Measurements from ENCODE around the gene MYO9B. TPM values are rescaled to one million over a fixed set of nuclear protein-coding genes. Genes with fewer than 3 reads are reported as not detected.
A peak's percentile ranks its signal among the peaks of the same experiment; 100 is the strongest.
"Not testable (repeated sequence)": the region's sequence is repeated elsewhere in the genome, so short reads cannot be mapped to it uniquely, and the experiment has no call there.

MYO9B gene
- total and polyA plus RNA-seq, 11 donors = 24.2 to 89.4 (median 31.3) TPM

DNA sequence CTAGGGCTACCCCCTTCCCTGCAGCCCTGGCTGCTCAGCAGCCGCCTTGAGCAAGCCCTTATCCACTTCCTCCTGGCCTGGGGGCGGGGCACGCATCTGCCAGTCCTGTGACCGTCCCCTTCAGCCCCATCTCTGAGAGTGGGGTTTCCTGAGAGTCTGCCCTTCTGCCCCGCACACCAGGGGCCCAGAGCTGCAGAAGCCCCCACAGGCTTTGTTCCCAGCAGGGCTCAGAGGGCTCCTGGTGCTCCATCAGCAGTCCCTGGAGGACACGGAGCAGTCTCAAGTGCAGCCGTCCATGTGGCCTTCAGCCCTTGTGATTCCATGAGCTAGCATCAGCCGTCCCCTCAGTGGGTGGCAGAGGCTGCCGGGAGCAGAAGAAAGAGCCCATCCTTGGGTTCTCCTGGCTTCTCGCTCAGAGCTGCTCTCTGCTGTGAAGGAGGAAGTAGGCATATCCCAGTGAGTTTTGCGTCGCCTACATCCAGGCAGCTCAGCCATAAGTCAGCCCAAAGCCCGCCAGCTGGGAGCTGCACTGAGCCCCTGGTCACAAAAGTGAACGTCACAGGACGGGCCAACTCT lies 16.3 kb downstream of the MYO9B start:
- DNase-seq (peak; percentile 51 to 81 (median 63)), ATAC-seq (peak in 3 of 4 donors; percentile 33 to 67 (median 60))
- intact Hi-C loops (cut with DNase I) = no loop called here
- WGBS, 4 donors = 70 to 84% (median 75%) methylated on average over 14 to 15 of the region's 15 CpGs
- H3K27me3 ChIP-seq = no peaks in the 10 kb centered on the region
- peaks cover 0 to 15% (median 0%) of the 10 kb centered on the region in 9 donors for H3K36me3 ChIP-seq
- H3K27ac ChIP-seq = peak overlapping the region in 3 of 12 donors; percentile 37 to 87 (median 78)
- H3K9me3 ChIP-seq = no peaks in the 10 kb centered on the region
- H3K4me3 ChIP-seq = peak overlapping the region in 1 of 12 donors; percentile 13
- H3K4me1 ChIP-seq = peaks cover 0 to 76% (median 32%) of the 10 kb centered on the region in 12 donors
- TF ChIP-seq, protein P1, sequence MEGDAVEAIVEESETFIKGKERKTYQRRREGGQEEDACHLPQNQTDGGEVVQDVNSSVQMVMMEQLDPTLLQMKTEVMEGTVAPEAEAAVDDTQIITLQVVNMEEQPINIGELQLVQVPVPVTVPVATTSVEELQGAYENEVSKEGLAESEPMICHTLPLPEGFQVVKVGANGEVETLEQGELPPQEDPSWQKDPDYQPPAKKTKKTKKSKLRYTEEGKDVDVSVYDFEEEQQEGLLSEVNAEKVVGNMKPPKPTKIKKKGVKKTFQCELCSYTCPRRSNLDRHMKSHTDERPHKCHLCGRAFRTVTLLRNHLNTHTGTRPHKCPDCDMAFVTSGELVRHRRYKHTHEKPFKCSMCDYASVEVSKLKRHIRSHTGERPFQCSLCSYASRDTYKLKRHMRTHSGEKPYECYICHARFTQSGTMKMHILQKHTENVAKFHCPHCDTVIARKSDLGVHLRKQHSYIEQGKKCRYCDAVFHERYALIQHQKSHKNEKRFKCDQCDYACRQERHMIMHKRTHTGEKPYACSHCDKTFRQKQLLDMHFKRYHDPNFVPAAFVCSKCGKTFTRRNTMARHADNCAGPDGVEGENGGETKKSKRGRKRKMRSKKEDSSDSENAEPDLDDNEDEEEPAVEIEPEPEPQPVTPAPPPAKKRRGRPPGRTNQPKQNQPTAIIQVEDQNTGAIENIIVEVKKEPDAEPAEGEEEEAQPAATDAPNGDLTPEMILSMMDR (IDR thresholded peaks at IDR 0.05) = no peak
- TF ChIP-seq POLR2A (IDR thresholded peaks at IDR 0.05) = no peak

DNA sequence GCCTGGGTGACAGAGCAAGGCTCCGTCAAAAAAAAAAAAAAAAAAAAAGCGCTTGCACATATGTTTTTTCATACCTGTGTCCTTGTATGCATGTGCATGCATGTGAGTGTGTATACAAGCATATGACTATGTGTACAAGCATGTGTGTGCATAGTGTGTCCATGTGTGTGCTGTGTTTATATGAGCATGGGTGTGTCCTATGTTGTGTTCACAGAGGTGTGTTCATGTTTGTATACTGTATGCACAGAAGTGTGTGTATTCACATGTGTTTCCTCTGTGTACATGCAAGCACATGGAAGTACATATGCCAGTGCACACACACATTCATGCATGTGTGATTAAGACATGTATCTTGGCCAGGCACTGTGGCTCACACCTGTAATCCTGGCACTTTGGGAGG lies 17.1 kb downstream of the MYO9B start:
- DNase-seq (no peak), ATAC-seq (no peak)
- H3K27me3 ChIP-seq = no peaks in the 10 kb centered on the region
- H3K4me1 ChIP-seq = peaks cover 0 to 84% (median 40%) of the 10 kb centered on the region in 12 donors
- TF ChIP-seq, protein P1 (IDR thresholded peaks at IDR 0.05) = no peak
- TF ChIP-seq POLR2A (IDR thresholded peaks at IDR 0.05) = no peak
- H3K36me3 ChIP-seq = peaks cover 0 to 8% (median 0%) of the 10 kb centered on the region in 9 donors
- no peaks in the 10 kb centered on the region for H3K9me3 ChIP-seq
- peak overlapping the region in 1 of 12 donors; percentile 87 for H3K27ac ChIP-seq
- WGBS, 4 donors = 86 to 96% (median 92%) methylated on average over 2 of the region's 2 CpGs
- intact Hi-C loops (cut with DNase I) = no loop called here
- no peak overlapping the region for H3K4me3 ChIP-seq

DNA sequence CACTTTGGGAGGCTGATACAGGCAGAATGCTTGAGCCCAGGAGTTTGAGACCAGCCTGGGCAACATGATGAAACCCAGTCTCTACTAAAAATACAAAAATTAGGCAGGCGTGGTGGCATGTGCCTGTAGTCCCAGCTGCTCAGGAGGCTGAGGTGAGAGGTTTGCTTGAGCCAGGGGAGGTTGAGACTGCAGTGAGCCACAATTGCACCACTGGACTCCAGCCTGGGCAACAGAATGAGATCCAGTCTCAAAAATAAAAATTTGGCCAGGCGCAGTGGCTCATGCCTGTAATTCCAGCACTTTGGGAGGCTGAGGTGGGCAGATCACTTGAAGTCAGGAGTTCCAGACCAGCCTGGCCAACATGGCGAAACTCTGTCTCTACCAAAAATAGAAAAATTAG lies 19.1 kb downstream of the MYO9B start:
- not testable (repeated sequence) for ATAC-seq, H3K9me3 ChIP-seq, H3K4me3 ChIP-seq, DNase-seq, H3K27me3 ChIP-seq
- Histone ChIP-seq H3K4me1 (peaks cover 0 to 77% (median 35%) of the 10 kb centered on the region in 12 donors), H3K27ac (peak overlapping the region in 10 of 12 donors; percentile 43 to 82 (median 67)), H3K36me3 (peaks cover 0 to 12% (median 0%) of the 10 kb centered on the region in 9 donors)
- WGBS, 4 donors = 74 to 90% (median 81%) methylated on average over 3 of the region's 3 CpGs
- intact Hi-C loops (cut with DNase I) = loop anchor here in 1 of 10 donors (5.0 kb wide), 1 partner anchor 43 kb away; no protein-coding TSS in a partner anchor

DNA sequence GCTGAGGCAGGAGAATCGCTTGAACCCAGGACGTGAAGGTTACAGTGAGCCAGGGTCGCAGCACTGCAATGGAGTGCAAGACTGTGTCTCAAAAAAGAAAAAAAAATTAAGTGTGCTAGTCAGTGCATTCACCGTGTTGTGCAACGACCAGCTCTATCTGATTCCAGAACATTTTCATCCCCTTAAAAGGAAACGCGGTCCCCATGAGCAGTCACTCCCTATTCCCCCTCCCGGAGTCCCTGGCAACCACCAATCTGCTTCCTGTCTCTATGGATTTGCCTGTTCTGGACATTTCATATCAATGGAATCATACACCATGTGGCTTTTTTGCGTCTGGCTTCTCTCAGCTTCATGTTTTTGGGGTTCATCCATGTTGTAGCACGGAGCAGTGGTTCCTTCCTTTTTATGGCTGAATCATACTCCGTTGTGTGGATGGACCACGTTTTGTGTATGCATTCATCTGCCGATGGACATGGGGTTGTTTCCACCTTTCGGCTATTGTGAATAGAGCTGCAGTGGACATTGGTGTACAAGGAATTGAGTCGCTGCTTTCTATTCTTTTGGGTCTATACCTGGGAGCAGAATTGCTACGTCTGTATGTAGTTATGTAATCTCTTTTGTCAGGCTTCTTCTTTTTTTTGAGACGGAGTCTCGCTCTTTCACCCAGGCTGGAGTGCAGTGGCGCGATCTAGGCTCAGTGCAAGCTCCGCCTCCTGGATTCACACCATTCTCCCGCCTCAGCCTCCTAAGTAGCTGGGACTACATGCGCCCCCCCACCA lies 19.8 kb downstream of the MYO9B start:
- intact Hi-C loops (cut with DNase I) = loop anchor here in 1 of 10 donors (5.0 kb wide), 1 partner anchor 42 kb away; no protein-coding TSS in a partner anchor
- ATAC-seq (peak; percentile 58 to 87 (median 80)), DNase-seq (peak in 3 of 5 donors; percentile 55 to 73 (median 73))
- Histone ChIP-seq H3K36me3 (peaks cover 0 to 12% (median 0%) of the 10 kb centered on the region in 9 donors), H3K4me1 (peaks cover 0 to 70% (median 32%) of the 10 kb centered on the region in 12 donors), H3K9me3 (no peaks in the 10 kb centered on the region), H3K27me3 (no peaks in the 10 kb centered on the region), H3K27ac (peak overlapping the region in 10 of 12 donors; percentile 43 to 82 (median 67)), H3K4me3 (no peak overlapping the region)
- TF ChIP-seq, protein P1 (IDR thresholded peaks at IDR 0.05) = no peak
- TF ChIP-seq POLR2A (IDR thresholded peaks at IDR 0.05) = no peak
- WGBS, 4 donors = 68 to 76% (median 72%) methylated on average over 23 of the region's 23 CpGs

Measured in heart left ventricle (tissue), 16 donors.